IMR-90 (cell line): ENCODE results near the gene AGBL5. TPM values are rescaled to one million over a fixed set of nuclear protein-coding genes. Genes with fewer than 3 reads are reported as not detected.

Experiments
- ATAC-seq: fragments of 200-7000 bp; cut with Tn5 transposase; 2 replicates; pipeline ENCODE4 v1.9.1; 2020; ENCODE audit warnings: low read depth, mild to moderate bottlenecking, moderate library complexity
- BruUV-seq: library from RNA; stranded (reverse); fragments of 400-500 nt; replicated peaks from 2 replicates; lab custom pipeline; 2021; lab: Mats Ljungman, UMichigan
- CTCF ChIA-PET: fragments of 300-600 bp; formaldehyde crosslinking; extraction: SDS; loops from one replicate; lab custom pipeline; 2021; ENCODE audit warnings: antibody characterized with exemption; lab: Yijun Ruan, JAX
- POLR2A ChIA-PET: fragments of 300-600 bp; sonication (Branson Sonifier 250); formaldehyde crosslinking; loops from one replicate; lab custom pipeline; 2022; ENCODE audit warnings: antibody characterized with exemption; ENCODE audit not compliant: unreplicated experiment; lab: Charles Lee
- DNase-seq: peaks from one replicate; pipeline ENCODE4 v3.0.0; 2013
- H2AFZ ChIP-seq: replicated peaks from 2 replicates; pipeline ENCODE3; 2013; ENCODE audit warnings: low read length, mild to moderate bottlenecking; ENCODE audit not compliant: poor library complexity
- H2AK5ac ChIP-seq: 2 replicates; pipeline ENCODE4 v1.6.1; 2013; ENCODE audit warnings: low read depth, low read length, inconsistent platforms
- H2AK9ac ChIP-seq: replicated peaks from 2 replicates; pipeline ENCODE3; 2013; ENCODE audit warnings: mild to moderate bottlenecking, low read depth, low read length, moderate library complexity; ENCODE audit not compliant: poor library complexity
- H2BK120ac ChIP-seq: 2 replicates; pipeline ENCODE4 v1.6.1; 2013; ENCODE audit warnings: low read depth, low read length, inconsistent platforms
- H2BK15ac ChIP-seq: 3 replicates; pipeline ENCODE4 v1.6.1; 2013; ENCODE audit warnings: low read depth, low read length, inconsistent platforms
- H2BK20ac ChIP-seq: 2 replicates; pipeline ENCODE4 v1.6.1; 2013; ENCODE audit warnings: low read depth, mild to moderate bottlenecking, inconsistent platforms, low read length, moderate library complexity
- H2BK5ac ChIP-seq: 2 replicates; pipeline ENCODE4 v1.6.1; 2013; ENCODE audit warnings: mild to moderate bottlenecking, low read depth, low read length, inconsistent platforms; ENCODE audit not compliant: poor library complexity, severe bottlenecking
- H3K14ac ChIP-seq: replicated peaks from 2 replicates; pipeline ENCODE4 v1.6.1; 2013; ENCODE audit warnings: low read depth, low read length, inconsistent platforms
- H3K18ac ChIP-seq: 2 replicates; pipeline ENCODE4 v1.6.1; 2013; ENCODE audit warnings: low read depth, low read length, control low read depth
- H3K23ac ChIP-seq: 2 replicates; pipeline ENCODE4 v1.6.1; 2013; ENCODE audit warnings: low read depth, low read length, inconsistent platforms
- H3K27ac ChIP-seq: 2 replicates; pipeline ENCODE4 v1.5.1; 2013; ENCODE audit warnings: mild to moderate bottlenecking, control low read depth, low read length; ENCODE audit not compliant: insufficient read depth
- H3K27me3 ChIP-seq: 2 replicates; pipeline ENCODE4 v1.6.1; 2013; ENCODE audit warnings: low read length; ENCODE audit not compliant: control insufficient read depth, insufficient read depth
- H3K36me3 ChIP-seq: 2 replicates; pipeline ENCODE4 v1.6.1; 2013; ENCODE audit warnings: low read length, mixed read lengths; ENCODE audit not compliant: control insufficient read depth, insufficient read depth
- H3K4ac ChIP-seq: 2 replicates; pipeline ENCODE4 v1.6.1; 2013; ENCODE audit warnings: low read depth, low read length, inconsistent platforms
- H3K4me1 ChIP-seq: 2 replicates; pipeline ENCODE4 v1.6.1; 2013; ENCODE audit warnings: low read length, mixed read lengths; ENCODE audit not compliant: control insufficient read depth, insufficient read depth
- H3K4me2 ChIP-seq: 2 replicates; pipeline ENCODE4 v1.6.1; 2013; ENCODE audit warnings: low read depth, mild to moderate bottlenecking, control low read depth, low read length, moderate library complexity
- H3K4me3 ChIP-seq: 2 replicates; pipeline ENCODE4 v1.5.1; 2013; ENCODE audit warnings: low read depth, mild to moderate bottlenecking, control low read depth, low read length, moderate library complexity; ENCODE audit not compliant: insufficient read depth
- H3K56ac ChIP-seq: 2 replicates; pipeline ENCODE4 v1.6.1; 2013; ENCODE audit warnings: low read length, inconsistent platforms; ENCODE audit not compliant: insufficient read depth; ENCODE audit errors: extremely low read depth
- H3K79me1 ChIP-seq, 2 experiments: 2 replicates each; pipeline ENCODE4 v1.6.1; 2013; ENCODE audit warnings: low read length in 2 of 2, inconsistent platforms in 1 of 2, low read depth in 1 of 2
- H3K9ac ChIP-seq: 2 replicates; pipeline ENCODE4 v1.6.1; 2013; ENCODE audit warnings: low read depth, low read length, control low read depth
- H3K9me1 ChIP-seq: 2 replicates; pipeline ENCODE4 v1.6.1; 2013; ENCODE audit warnings: low read length, inconsistent platforms; ENCODE audit not compliant: insufficient read depth
- H3K9me3 ChIP-seq: 2 replicates; pipeline ENCODE4 v1.6.1; 2013; ENCODE audit warnings: low read length; ENCODE audit not compliant: control insufficient read depth, insufficient read depth
- H4K20me1 ChIP-seq: 2 replicates; pipeline ENCODE4 v1.6.1; 2013; ENCODE audit warnings: low read length, inconsistent platforms; ENCODE audit not compliant: insufficient read depth
- H4K5ac ChIP-seq: 2 replicates; pipeline ENCODE4 v1.6.1; 2013; ENCODE audit warnings: mild to moderate bottlenecking, low read depth, low read length, control low read depth
- H4K8ac ChIP-seq, 2 experiments: 2 replicates each; pipeline ENCODE4 v1.6.1; 2013; ENCODE audit warnings: low read depth in 2 of 2, low read length in 2 of 2, control low read depth in 1 of 2, inconsistent platforms in 1 of 2
- H4K91ac ChIP-seq: 2 replicates; pipeline ENCODE4 v1.6.1; 2013; ENCODE audit warnings: low read depth, low read length, inconsistent platforms; ENCODE audit not compliant: insufficient read depth
- CTCF ChIP-seq: conservative IDR thresholded peaks from 2 replicates; pipeline ENCODE4 v1.5.1; 2012; ENCODE audit warnings: mild to moderate bottlenecking, low read depth, low read length, improper control_type of control experiment
- RAD21 ChIP-seq: IDR thresholded peaks from 2 replicates; pipeline ENCODE4 v1.6.1; 2012; ENCODE audit warnings: low read length, improper control_type of control experiment
- USF2 ChIP-seq: fragments of 150-350 bp; IDR thresholded peaks from 2 replicates; pipeline ENCODE4 v1.6.1; 2017; ENCODE audit warnings: mild to moderate bottlenecking, antibody characterized with exemption, low read length, low read depth
- WGBS, 2 experiments: methylation state at CpG; one replicate each; pipeline versions ENCODE4 v1.1.5 to v1.1.7; 2013; ENCODE audit warnings: missing lambda C conversion rate in 2 of 2; ENCODE audit not compliant: insufficient read length in 1 of 2; ENCODE audit errors: extremely low coverage in 2 of 2; 5-methylcytosine and 5-hydroxymethylcytosine counted together
- dilution Hi-C: fragments of 300-500 bp; cut with HindIII; formaldehyde crosslinking; loops from one replicate; pipeline ENCODE4 v1.14.3; 2018; ENCODE audit warnings: low sequenced_read_pairs; ENCODE audit not compliant: unreplicated experiment
- in situ Hi-C: fragments of 300-500 bp; cut with MboI; formaldehyde crosslinking; loops from 3 replicates; pipeline ENCODE4 v1.14.3; 2019; ENCODE audit warnings: low sequenced_read_pairs, inconsistent platforms, mixed read lengths
- intact Hi-C: fragments of 100-400 bp; cut with micrococcal nuclease; formaldehyde crosslinking; loops from 2 replicates; pipeline ENCODE4 v1.10.0; 2022
- polyA plus RNA-seq, 3 experiments: library from polyadenylated mRNA; depleted of rRNA; stranded (reverse); fragments of >200 nt; gene quantifications; 2 replicates each; pipeline ENCODE4 v1.2.3, GENCODE V29; 2012; ENCODE audit warnings: low replicate concordance in 1 of 3
- total RNA-seq: library from RNA; depleted of rRNA; stranded (reverse); fragments of >200 nt; gene quantifications from 2 replicates; pipeline ENCODE4 v1.2.3, GENCODE V29; 2012

The AGBL5 gene
- total and polyA plus RNA-seq, 2 of the 4 experiments (the other 2 are of a cell fraction): 19.0 to 26.2 TPM

GRCh38 chr2:27087823-27088410 lies 36.4 kb downstream of the AGBL5 start:
- no peaks in the 10 kb centered on the region for H3K27me3 ChIP-seq
- H3K23ac ChIP-seq: no peak overlapping the region
- H3K4me1 ChIP-seq: peaks cover 6% of the 10 kb centered on the region
- H2AFZ ChIP-seq: no peak overlapping the region
- no peaks in the 10 kb centered on the region; the same call in 1 of the 2 replicates for H4K20me1 ChIP-seq
- H4K8ac ChIP-seq: no peak overlapping the region
- ChIA-PET CTCF (no interaction called here), POLR2A (interaction anchor here (0.9 kb wide), 1 partner anchor 131 kb away, joined by 3 read pairs; no protein-coding TSS in a partner anchor)
- no peak overlapping the region for H4K5ac ChIP-seq
- intact Hi-C loops (loop anchor here (5.0 kb wide), 1 partner anchor 241 kb away; the partner anchor contains the start of gene DPYSL5), dilution Hi-C loops (no loop called here), in situ Hi-C loops (no loop called here)
- no peak overlapping the region for H3K9ac ChIP-seq
- no peak overlapping the region for H3K4me3 ChIP-seq
- no peak overlapping the region for H3K56ac ChIP-seq
- TF ChIP-seq CTCF (no peak), USF2 (no peak), RAD21 (no peak)
- no peak overlapping the region for H3K18ac ChIP-seq
- H2BK120ac ChIP-seq: no peak overlapping the region
- no peaks in the 10 kb centered on the region; the same call in 1 of the 2 replicates for H3K9me1 ChIP-seq
- no peak overlapping the region for H2AK9ac ChIP-seq
- no peak overlapping the region for H2BK5ac ChIP-seq
- ATAC-seq (no peak), DNase-seq (no peak)
- no peak overlapping the region for H3K14ac ChIP-seq
- no peak overlapping the region for H2BK20ac ChIP-seq
- H3K79me1 ChIP-seq: peaks cover 0 to 18% of the 10 kb centered on the region in 2 experiments; a peak in 1 of 4 replicates
- no peak overlapping the region for H2AK5ac ChIP-seq
- H3K4me2 ChIP-seq: no peak overlapping the region
- H3K36me3 ChIP-seq: peaks cover 10% of the 10 kb centered on the region; the same call in 1 of the 2 replicates
- no peaks in the 10 kb centered on the region for H3K9me3 ChIP-seq
- no peak overlapping the region for H3K27ac ChIP-seq
- H4K91ac ChIP-seq: no peak overlapping the region
- H2BK15ac ChIP-seq: no peak overlapping the region
- no TSS peak for BruUV-seq
- H3K4ac ChIP-seq: no peak overlapping the region
- 83% methylated on average over 2 of the region's 5 CpGs; no CpG with 5 or more reads in 1 of the 2 experiments for WGBS, 2 experiments
